ENCODE measurements around the gene PPWD1.

PPWD1 gene

GRCh38 chr5:65539827-65540226 lies 23.3 kb upstream of the PPWD1 start:
- no peak overlapping the region for H4K8ac ChIP-seq (ENCODE audit: low read depth, low read length)
- H3K4me1 ChIP-seq (ENCODE audit: control insufficient read depth in 1 of 2, insufficient read depth in 2 of 2, low read length in 2 of 2): peaks cover 0 to 2% of the 10 kb centered on the region in 2 experiments
- H4K12ac ChIP-seq (ENCODE audit: low read depth, low read length): no peak overlapping the region
- H3K14ac ChIP-seq (ENCODE audit: low read length): no peak overlapping the region
- H2BK5ac ChIP-seq (ENCODE audit: low read depth, low read length, poor library complexity): no peak overlapping the region
- H3K4ac ChIP-seq (ENCODE audit: low read depth, low read length): no peak overlapping the region
- H2AFZ ChIP-seq (ENCODE audit: insufficient read depth, low read length, poor library complexity): no peak overlapping the region
- no peak overlapping the region for H3K18ac ChIP-seq (ENCODE audit: low read length)
- no peaks in the 10 kb centered on the region for H3K79me2 ChIP-seq (ENCODE audit: control insufficient read depth, insufficient read depth, low read length, poor library complexity)
- H2BK12ac ChIP-seq (ENCODE audit: low read length): no peak overlapping the region
- H3K4me3 ChIP-seq (ENCODE audit: low read depth, low read length): no peak overlapping the region
- no peaks in the 10 kb centered on the region for H3K9me3 ChIP-seq (ENCODE audit: insufficient read depth, low read depth, low read length)
- no peaks in the 10 kb centered on the region for H3K79me1 ChIP-seq (ENCODE audit: low read length)
- no peak overlapping the region for H3K27ac ChIP-seq (ENCODE audit: low read depth, low read length)
- H3K27me3 ChIP-seq (ENCODE audit: insufficient read depth, low read length): no peaks in the 10 kb centered on the region
- peaks cover 5 to 14% of the 10 kb centered on the region in 2 experiments for H3K36me3 ChIP-seq (ENCODE audit: control insufficient read depth in 1 of 2, insufficient read depth in 2 of 2, low read length in 2 of 2)
- H2AK5ac ChIP-seq (ENCODE audit: low read length): no peak overlapping the region
- no peak overlapping the region for H3K9ac ChIP-seq (ENCODE audit: low read length)
- no peak overlapping the region for H2BK120ac ChIP-seq (ENCODE audit: insufficient read depth, low read length, poor library complexity)
- no peak overlapping the region for H3K4me2 ChIP-seq (ENCODE audit: low read length)
- no peak overlapping the region for H4K91ac ChIP-seq (ENCODE audit: low read depth, low read length)
- peak; percentile 40 to 78 for DNase-seq
- no peak overlapping the region for H3K23ac ChIP-seq (ENCODE audit: low read length)

DNA sequence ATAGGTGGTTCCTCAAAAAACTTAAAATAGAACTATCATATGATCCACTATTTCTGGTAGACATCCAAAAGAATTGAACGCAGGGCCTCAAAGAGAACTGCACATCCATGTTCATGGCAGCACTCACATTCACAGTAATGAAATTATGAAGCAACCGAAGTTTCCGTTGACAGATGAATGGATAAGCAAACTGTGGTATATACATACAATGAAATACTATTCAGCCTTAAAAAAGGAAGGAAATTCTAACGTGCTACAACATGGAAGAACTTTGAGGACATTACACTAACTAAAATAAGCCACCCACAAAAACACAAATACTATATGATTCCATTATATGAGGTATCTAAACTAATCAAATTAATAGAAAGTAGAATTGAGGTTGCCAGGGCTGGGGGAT lies 18.6 kb upstream of the PPWD1 start:
- H2BK12ac ChIP-seq (ENCODE audit: low read length): no peak overlapping the region
- H4K8ac ChIP-seq (ENCODE audit: low read depth, low read length): no peak overlapping the region
- no peaks in the 10 kb centered on the region for H3K79me2 ChIP-seq (ENCODE audit: control insufficient read depth, insufficient read depth, low read length, poor library complexity)
- no peaks in the 10 kb centered on the region for H3K27me3 ChIP-seq (ENCODE audit: insufficient read depth, low read length)
- H3K4ac ChIP-seq (ENCODE audit: low read depth, low read length): no peak overlapping the region
- H4K91ac ChIP-seq (ENCODE audit: low read depth, low read length): no peak overlapping the region
- no CpG with 5 or more reads among the region's 4 CpGs for WGBS (ENCODE audit: extremely low coverage, insufficient coverage, insufficient read length)
- H3K14ac ChIP-seq (ENCODE audit: low read length): no peak overlapping the region
- no peak overlapping the region for H3K18ac ChIP-seq (ENCODE audit: low read length)
- H3K4me1 ChIP-seq (ENCODE audit: control insufficient read depth in 1 of 2, insufficient read depth in 2 of 2, low read length in 2 of 2): peaks cover 0 to 2% of the 10 kb centered on the region in 2 experiments
- no peaks in the 10 kb centered on the region for H3K9me3 ChIP-seq (ENCODE audit: insufficient read depth, low read depth, low read length)
- no peak overlapping the region for H2BK5ac ChIP-seq (ENCODE audit: low read depth, low read length, poor library complexity)
- no peak overlapping the region for H3K27ac ChIP-seq (ENCODE audit: low read depth, low read length)
- peaks cover 9 to 12% of the 10 kb centered on the region in 2 experiments for H3K36me3 ChIP-seq (ENCODE audit: control insufficient read depth in 1 of 2, insufficient read depth in 2 of 2, low read length in 2 of 2)
- no peak overlapping the region for H3K4me2 ChIP-seq (ENCODE audit: low read length)
- no peak overlapping the region for H2AK5ac ChIP-seq (ENCODE audit: low read length)
- no peak for DNase-seq
- no peak overlapping the region for H2AFZ ChIP-seq (ENCODE audit: insufficient read depth, low read length, poor library complexity)
- no peak overlapping the region for H3K9ac ChIP-seq (ENCODE audit: low read length)
- H3K4me3 ChIP-seq (ENCODE audit: low read depth, low read length): no peak overlapping the region
- no peak overlapping the region for H2BK120ac ChIP-seq (ENCODE audit: insufficient read depth, low read length, poor library complexity)
- H4K12ac ChIP-seq (ENCODE audit: low read depth, low read length): no peak overlapping the region
- H3K79me1 ChIP-seq (ENCODE audit: low read length): no peaks in the 10 kb centered on the region
- no peak overlapping the region for H3K23ac ChIP-seq (ENCODE audit: low read length)

GRCh38 chr5:65546141-65546540 lies 17.0 kb upstream of the PPWD1 start:
- no peak overlapping the region for H2BK5ac ChIP-seq (ENCODE audit: low read depth, low read length, poor library complexity)
- H3K27me3 ChIP-seq (ENCODE audit: insufficient read depth, low read length): no peaks in the 10 kb centered on the region
- no peak overlapping the region for H4K8ac ChIP-seq (ENCODE audit: low read depth, low read length)
- H3K9me3 ChIP-seq (ENCODE audit: insufficient read depth, low read depth, low read length): no peaks in the 10 kb centered on the region
- H2AFZ ChIP-seq (ENCODE audit: insufficient read depth, low read length, poor library complexity): no peak overlapping the region
- H3K79me1 ChIP-seq (ENCODE audit: low read length): no peaks in the 10 kb centered on the region
- H3K23ac ChIP-seq (ENCODE audit: low read length): no peak overlapping the region
- no CpG with 5 or more reads among the region's 5 CpGs for WGBS (ENCODE audit: extremely low coverage, insufficient coverage, insufficient read length)
- no peak overlapping the region for H4K12ac ChIP-seq (ENCODE audit: low read depth, low read length)
- no peak overlapping the region for H3K4me2 ChIP-seq (ENCODE audit: low read length)
- H2BK12ac ChIP-seq (ENCODE audit: low read length): no peak overlapping the region
- no peaks in the 10 kb centered on the region for H3K4me1 ChIP-seq (ENCODE audit: control insufficient read depth in 1 of 2, insufficient read depth in 2 of 2, low read length in 2 of 2)
- DNase-seq: no peak
- no peaks in the 10 kb centered on the region for H3K79me2 ChIP-seq (ENCODE audit: control insufficient read depth, insufficient read depth, low read length, poor library complexity)
- no peak overlapping the region for H3K14ac ChIP-seq (ENCODE audit: low read length)
- no peak overlapping the region for H2AK5ac ChIP-seq (ENCODE audit: low read length)
- no peak overlapping the region for H3K9ac ChIP-seq (ENCODE audit: low read length)
- H3K4ac ChIP-seq (ENCODE audit: low read depth, low read length): no peak overlapping the region
- H3K18ac ChIP-seq (ENCODE audit: low read length): no peak overlapping the region
- no peak overlapping the region for H3K4me3 ChIP-seq (ENCODE audit: low read depth, low read length)
- H4K91ac ChIP-seq (ENCODE audit: low read depth, low read length): no peak overlapping the region
- H3K36me3 ChIP-seq (ENCODE audit: control insufficient read depth in 1 of 2, insufficient read depth in 2 of 2, low read length in 2 of 2): peaks cover 11 to 14% of the 10 kb centered on the region in 2 experiments
- H2BK120ac ChIP-seq (ENCODE audit: insufficient read depth, low read length, poor library complexity): no peak overlapping the region
- H3K27ac ChIP-seq (ENCODE audit: low read depth, low read length): no peak overlapping the region

DNA sequence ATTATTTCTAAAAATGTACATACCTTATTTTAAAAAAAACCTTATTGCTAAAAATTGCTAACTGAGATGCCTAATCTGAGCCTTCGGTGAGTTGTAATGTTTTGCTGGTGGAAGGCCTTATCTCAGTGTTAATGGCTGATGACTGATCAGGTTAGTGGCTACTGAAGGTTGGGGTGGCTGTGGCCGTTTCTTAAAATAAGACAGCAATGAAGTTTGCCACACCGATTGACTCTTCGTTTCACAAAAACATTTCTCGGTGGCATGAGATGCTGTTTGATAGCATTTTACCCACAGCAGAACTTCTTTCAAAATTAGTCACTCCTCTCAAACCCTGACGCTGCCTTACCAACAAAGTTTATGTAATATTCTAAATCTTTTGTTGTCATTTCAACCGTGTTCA lies 14.8 kb upstream of the PPWD1 start:
- H3K27me3 ChIP-seq (ENCODE audit: insufficient read depth, low read length): no peaks in the 10 kb centered on the region
- no peak overlapping the region for H2BK12ac ChIP-seq (ENCODE audit: low read length)
- no peak for DNase-seq
- H4K12ac ChIP-seq (ENCODE audit: low read depth, low read length): no peak overlapping the region
- H2AFZ ChIP-seq (ENCODE audit: insufficient read depth, low read length, poor library complexity): no peak overlapping the region
- H3K4ac ChIP-seq (ENCODE audit: low read depth, low read length): no peak overlapping the region
- no CpG with 5 or more reads among the region's 7 CpGs for WGBS (ENCODE audit: extremely low coverage, insufficient coverage, insufficient read length)
- H3K18ac ChIP-seq (ENCODE audit: low read length): no peak overlapping the region
- no peak overlapping the region for H3K4me2 ChIP-seq (ENCODE audit: low read length)
- H3K36me3 ChIP-seq (ENCODE audit: control insufficient read depth in 1 of 2, insufficient read depth in 2 of 2, low read length in 2 of 2): peaks cover 4 to 10% of the 10 kb centered on the region in 2 experiments
- no peaks in the 10 kb centered on the region for H3K4me1 ChIP-seq (ENCODE audit: control insufficient read depth in 1 of 2, insufficient read depth in 2 of 2, low read length in 2 of 2)
- H2BK5ac ChIP-seq (ENCODE audit: low read depth, low read length, poor library complexity): no peak overlapping the region
- H3K4me3 ChIP-seq (ENCODE audit: low read depth, low read length): no peak overlapping the region
- H3K9me3 ChIP-seq (ENCODE audit: insufficient read depth, low read depth, low read length): no peaks in the 10 kb centered on the region
- H3K23ac ChIP-seq (ENCODE audit: low read length): no peak overlapping the region
- no peak overlapping the region for H2AK5ac ChIP-seq (ENCODE audit: low read length)
- no peaks in the 10 kb centered on the region for H3K79me1 ChIP-seq (ENCODE audit: low read length)
- H2BK120ac ChIP-seq (ENCODE audit: insufficient read depth, low read length, poor library complexity): no peak overlapping the region
- no peak overlapping the region for H3K14ac ChIP-seq (ENCODE audit: low read length)
- H4K91ac ChIP-seq (ENCODE audit: low read depth, low read length): no peak overlapping the region
- H4K8ac ChIP-seq (ENCODE audit: low read depth, low read length): no peak overlapping the region
- no peak overlapping the region for H3K9ac ChIP-seq (ENCODE audit: low read length)
- no peak overlapping the region for H3K27ac ChIP-seq (ENCODE audit: low read depth, low read length)
- H3K79me2 ChIP-seq (ENCODE audit: control insufficient read depth, insufficient read depth, low read length, poor library complexity): no peaks in the 10 kb centered on the region

Data from trophoblast cell (in vitro differentiated cells and primary cell).